ENCODE results near the gene CSTPP1. TPM values are rescaled to one million over a fixed set of nuclear protein-coding genes. Genes with fewer than 3 reads are reported as not detected.
"Not testable (repeated sequence)": the region's sequence is repeated elsewhere in the genome, so short reads cannot be mapped to it uniquely, and the experiment has no call there.

Gene CSTPP1
- total RNA-seq, 1 donor from 2014 or later = 6.6 TPM

DNA sequence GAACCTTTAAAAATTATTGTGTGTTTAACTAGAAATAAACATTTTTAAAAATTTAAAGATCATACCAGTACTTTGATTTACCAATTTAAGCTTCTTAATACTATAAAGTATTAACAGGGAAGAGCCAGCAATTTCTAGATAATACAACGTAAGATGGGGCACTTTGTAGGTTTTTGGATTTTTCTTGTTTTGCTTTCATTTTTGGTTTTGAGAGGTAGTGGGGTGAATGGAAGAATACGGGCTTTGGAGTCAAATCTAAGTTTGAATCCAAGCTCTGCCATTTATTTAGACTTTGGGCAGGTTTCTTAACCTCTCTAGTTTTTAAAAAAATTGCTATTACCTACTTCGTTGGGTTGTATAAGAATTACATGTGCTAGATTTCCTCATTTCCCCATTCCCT lies 44.9 kb downstream of the CSTPP1 start:
- H3K36me3 ChIP-seq (ENCODE audit: control insufficient read depth, insufficient read depth, low read length) = no peaks in the 10 kb centered on the region
- TF ChIP-seq, protein P1, sequence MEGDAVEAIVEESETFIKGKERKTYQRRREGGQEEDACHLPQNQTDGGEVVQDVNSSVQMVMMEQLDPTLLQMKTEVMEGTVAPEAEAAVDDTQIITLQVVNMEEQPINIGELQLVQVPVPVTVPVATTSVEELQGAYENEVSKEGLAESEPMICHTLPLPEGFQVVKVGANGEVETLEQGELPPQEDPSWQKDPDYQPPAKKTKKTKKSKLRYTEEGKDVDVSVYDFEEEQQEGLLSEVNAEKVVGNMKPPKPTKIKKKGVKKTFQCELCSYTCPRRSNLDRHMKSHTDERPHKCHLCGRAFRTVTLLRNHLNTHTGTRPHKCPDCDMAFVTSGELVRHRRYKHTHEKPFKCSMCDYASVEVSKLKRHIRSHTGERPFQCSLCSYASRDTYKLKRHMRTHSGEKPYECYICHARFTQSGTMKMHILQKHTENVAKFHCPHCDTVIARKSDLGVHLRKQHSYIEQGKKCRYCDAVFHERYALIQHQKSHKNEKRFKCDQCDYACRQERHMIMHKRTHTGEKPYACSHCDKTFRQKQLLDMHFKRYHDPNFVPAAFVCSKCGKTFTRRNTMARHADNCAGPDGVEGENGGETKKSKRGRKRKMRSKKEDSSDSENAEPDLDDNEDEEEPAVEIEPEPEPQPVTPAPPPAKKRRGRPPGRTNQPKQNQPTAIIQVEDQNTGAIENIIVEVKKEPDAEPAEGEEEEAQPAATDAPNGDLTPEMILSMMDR (IDR thresholded peaks at IDR 0.05; ENCODE audit: insufficient read depth, low read length, severe bottlenecking) = no peak
- H3K27me3 ChIP-seq (ENCODE audit: control insufficient read depth, insufficient read depth, low read length) = no peaks in the 10 kb centered on the region
- no peak overlapping the region for H3K4me3 ChIP-seq (ENCODE audit: low read depth, low read length)
- no peak for FAIRE-seq
- DNase-seq (ENCODE audit: low read depth) = no peak

DNA sequence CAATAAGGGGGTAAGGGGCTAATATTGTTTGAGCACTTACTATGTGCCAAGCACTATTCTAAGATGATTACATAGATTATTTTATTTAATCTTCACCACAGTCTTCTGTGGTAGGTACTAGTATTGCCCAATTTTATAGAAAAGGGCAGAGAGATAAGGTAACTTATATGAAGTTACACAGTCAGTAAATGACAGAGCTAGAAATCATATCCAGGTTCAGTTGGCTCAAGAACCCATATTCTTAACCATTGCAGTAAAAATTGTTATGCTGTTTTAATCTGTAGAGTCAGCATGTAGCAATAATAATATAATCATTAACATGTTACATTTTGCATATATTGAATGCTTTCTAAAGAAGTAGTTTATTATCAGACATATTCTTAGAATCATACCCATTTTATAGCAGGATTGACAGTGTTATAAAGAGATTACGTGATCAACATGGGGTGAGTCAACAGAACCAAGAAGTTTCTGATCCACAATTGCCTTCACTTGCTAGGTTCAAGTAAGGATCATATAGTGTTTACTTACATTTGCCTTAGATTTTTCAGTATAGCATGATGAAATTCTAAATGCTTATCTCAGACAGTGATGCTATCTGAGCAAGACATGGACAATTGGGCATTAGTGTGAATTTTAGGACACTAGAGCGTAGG lies 46.4 kb downstream of the CSTPP1 start:
- no peak for FAIRE-seq
- DNase-seq (ENCODE audit: low read depth) = no peak
- Histone ChIP-seq H3K36me3 (ENCODE audit: control insufficient read depth, insufficient read depth, low read length) (no peaks in the 10 kb centered on the region), H3K4me3 (ENCODE audit: low read depth, low read length) (no peak overlapping the region), H3K27me3 (ENCODE audit: control insufficient read depth, insufficient read depth, low read length) (no peaks in the 10 kb centered on the region)
- TF ChIP-seq, protein P1 (IDR thresholded peaks at IDR 0.05; ENCODE audit: insufficient read depth, low read length, severe bottlenecking) = no peak

DNA sequence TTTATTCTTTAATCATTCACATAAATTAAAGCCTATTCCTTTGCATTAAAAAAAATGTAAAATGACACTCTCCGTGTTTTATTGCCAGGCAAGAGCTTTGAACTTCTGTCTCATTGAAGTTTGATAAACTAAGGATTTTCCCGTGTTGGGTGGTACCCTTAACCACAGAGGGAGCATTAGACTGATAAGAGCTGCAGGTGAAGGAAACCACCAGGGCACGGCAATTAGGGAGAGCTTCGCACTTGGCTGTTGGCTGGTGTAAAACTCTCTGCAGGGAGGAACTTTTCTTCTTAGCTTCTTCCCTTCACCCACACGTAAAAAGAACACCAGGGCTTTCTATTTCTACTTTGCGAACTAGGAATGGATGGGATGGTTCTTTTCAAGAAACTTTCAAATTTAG lies 47.0 kb downstream of the CSTPP1 start:
- H3K4me3 ChIP-seq (ENCODE audit: low read depth, low read length) = no peak overlapping the region
- no peaks in the 10 kb centered on the region for H3K27me3 ChIP-seq (ENCODE audit: control insufficient read depth, insufficient read depth, low read length)
- TF ChIP-seq, protein P1 (IDR thresholded peaks at IDR 0.05; ENCODE audit: insufficient read depth, low read length, severe bottlenecking) = no peak
- H3K36me3 ChIP-seq (ENCODE audit: control insufficient read depth, insufficient read depth, low read length) = no peaks in the 10 kb centered on the region
- DNase-seq (ENCODE audit: low read depth) (no peak), FAIRE-seq (no peak)

DNA sequence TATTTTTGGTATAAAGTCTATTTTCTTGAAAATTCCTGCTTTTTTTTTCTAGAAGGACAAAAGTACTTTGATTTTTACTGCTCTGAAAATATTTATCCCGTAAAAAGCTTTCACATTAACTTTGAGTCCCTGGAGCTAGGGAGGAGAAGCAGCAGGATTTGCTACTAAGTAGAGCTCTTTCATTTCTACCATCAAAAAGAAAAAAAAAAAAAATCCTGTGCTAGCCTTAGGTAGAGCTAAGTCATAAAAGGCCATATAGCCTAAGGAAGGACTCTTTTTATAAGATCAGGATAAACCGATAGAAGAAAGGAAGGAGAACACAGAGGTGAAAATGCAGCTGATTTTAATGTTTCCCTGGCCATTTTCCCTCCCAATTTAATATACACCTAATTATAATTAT lies 48.0 kb downstream of the CSTPP1 start:
- no peaks in the 10 kb centered on the region for H3K27me3 ChIP-seq (ENCODE audit: control insufficient read depth, insufficient read depth, low read length)
- no peak overlapping the region for H3K4me3 ChIP-seq (ENCODE audit: low read depth, low read length)
- TF ChIP-seq, protein P1 (IDR thresholded peaks at IDR 0.05; ENCODE audit: insufficient read depth, low read length, severe bottlenecking) = no peak
- FAIRE-seq (no peak), DNase-seq (ENCODE audit: low read depth) (no peak)
- H3K36me3 ChIP-seq (ENCODE audit: control insufficient read depth, insufficient read depth, low read length) = no peaks in the 10 kb centered on the region

DNA sequence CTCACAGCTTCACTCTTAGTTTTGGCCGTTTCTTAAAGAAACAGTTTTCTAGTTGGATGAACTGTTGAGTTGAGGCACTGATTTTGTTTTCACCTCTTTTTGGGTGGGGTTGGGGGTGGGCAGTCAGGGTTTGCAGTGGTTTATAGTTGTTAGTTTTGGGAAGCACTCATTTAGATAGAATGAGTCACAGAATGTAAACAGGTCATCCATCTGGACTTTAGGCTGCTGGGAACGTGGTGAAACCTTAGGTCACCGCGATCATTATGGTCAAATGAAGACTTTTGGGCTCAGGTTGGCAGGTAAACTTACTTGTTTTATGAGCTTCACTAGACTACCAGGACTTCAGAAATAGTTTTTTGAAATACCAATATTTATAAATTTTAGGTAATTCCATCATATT lies 48.4 kb downstream of the CSTPP1 start:
- Histone ChIP-seq H3K4me3 (ENCODE audit: low read depth, low read length) (no peak overlapping the region), H3K36me3 (ENCODE audit: control insufficient read depth, insufficient read depth, low read length) (no peaks in the 10 kb centered on the region), H3K27me3 (ENCODE audit: control insufficient read depth, insufficient read depth, low read length) (no peaks in the 10 kb centered on the region)
- FAIRE-seq (no peak), DNase-seq (ENCODE audit: low read depth) (no peak)
- TF ChIP-seq, protein P1 (IDR thresholded peaks at IDR 0.05; ENCODE audit: insufficient read depth, low read length, severe bottlenecking) = no peak

DNA sequence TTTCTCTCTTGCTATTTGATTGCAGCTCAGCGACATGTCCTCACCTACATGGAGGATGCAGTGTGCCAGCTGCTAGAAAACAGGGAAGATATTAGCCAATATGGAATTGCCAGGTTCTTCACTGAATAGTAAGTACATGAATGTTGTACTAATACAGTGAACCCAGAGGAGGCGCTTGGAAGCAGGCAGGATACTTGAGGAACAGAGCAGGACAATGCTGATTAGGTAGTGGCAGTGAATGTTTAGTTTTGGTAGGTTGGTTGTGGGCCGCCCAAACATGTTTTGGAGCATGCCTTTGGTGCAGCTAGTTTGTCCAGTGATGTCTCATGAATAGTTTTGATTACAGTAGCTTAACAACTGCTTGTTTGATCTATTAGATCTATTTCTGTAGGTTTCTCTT lies 50.6 kb downstream of the CSTPP1 start:
- H3K4me3 ChIP-seq (ENCODE audit: low read depth, low read length) = no peak overlapping the region
- H3K36me3 ChIP-seq (ENCODE audit: control insufficient read depth, insufficient read depth, low read length) = no peaks in the 10 kb centered on the region
- DNase-seq (ENCODE audit: low read depth) (peak; percentile 93), FAIRE-seq (no peak)
- no peaks in the 10 kb centered on the region for H3K27me3 ChIP-seq (ENCODE audit: control insufficient read depth, insufficient read depth, low read length)
- TF ChIP-seq, protein P1 (IDR thresholded peaks at IDR 0.05; ENCODE audit: insufficient read depth, low read length, severe bottlenecking) = peak; percentile 35

DNA sequence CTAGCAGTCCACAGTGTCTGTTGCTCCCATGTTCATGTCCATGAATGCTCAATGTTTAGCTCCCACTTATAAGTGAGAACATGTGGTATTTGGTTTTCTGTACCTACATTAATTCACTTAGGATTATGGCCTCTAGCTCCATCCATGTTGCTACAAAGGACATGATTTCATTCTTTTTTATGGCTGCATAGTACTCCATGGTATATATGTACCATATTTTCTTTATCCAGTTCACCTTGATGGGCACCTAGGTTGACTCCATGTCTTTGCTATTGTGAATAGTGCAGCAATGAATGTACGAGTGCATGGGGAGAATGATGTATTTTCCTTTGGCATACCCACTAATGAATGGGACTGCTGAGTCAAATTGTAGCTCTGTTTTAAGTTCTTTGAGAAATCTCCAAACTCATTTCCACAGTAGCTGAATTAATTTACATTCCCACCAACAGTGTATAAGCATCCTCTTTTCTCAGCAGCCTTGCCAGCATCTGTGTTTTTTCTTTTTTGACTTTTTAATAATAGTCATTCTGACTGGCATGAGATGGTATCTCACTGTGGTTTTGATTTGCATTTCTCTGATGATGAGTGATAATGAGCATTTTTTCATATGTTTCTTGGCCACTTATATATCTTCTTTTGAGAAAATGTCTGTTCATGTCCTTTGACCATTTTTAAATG lies 53.4 kb downstream of the CSTPP1 start:
- not testable (repeated sequence) for FAIRE-seq; H3K4me3 ChIP-seq (ENCODE audit: low read depth, low read length); DNase-seq (ENCODE audit: low read depth); H3K36me3 ChIP-seq (ENCODE audit: control insufficient read depth, insufficient read depth, low read length); H3K27me3 ChIP-seq (ENCODE audit: control insufficient read depth, insufficient read depth, low read length)
